SW 1271 (cell line): ENCODE data around the gene ATP2B2.

Source experiments
- DNase-seq, 2 experiments: peaks; one replicate each; lab custom pipeline; 2025; lab: John Stamatoyannopoulos, UW

The ATP2B2 gene

DNA sequence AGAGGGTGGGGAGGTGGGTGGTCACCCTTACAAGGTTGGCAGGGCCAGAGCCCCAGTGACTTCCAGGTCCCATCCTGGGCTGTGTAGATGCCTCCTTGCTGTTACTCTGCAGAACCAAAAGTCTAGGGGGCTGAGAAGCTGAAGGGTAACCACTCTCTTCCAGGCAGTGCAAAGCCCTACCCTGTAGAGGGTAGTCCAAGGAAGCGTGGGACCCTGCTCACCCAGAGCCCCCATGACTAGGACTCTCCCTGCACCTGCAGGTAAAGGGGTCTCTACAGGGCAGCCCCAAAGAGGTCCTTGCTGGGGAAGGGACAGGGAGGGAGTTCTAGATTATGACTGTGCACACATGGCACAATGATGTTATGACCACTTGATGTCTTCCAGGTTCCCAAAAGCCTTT, 226.9 kb downstream of the ATP2B2 start:
- no peak for DNase-seq

DNA sequence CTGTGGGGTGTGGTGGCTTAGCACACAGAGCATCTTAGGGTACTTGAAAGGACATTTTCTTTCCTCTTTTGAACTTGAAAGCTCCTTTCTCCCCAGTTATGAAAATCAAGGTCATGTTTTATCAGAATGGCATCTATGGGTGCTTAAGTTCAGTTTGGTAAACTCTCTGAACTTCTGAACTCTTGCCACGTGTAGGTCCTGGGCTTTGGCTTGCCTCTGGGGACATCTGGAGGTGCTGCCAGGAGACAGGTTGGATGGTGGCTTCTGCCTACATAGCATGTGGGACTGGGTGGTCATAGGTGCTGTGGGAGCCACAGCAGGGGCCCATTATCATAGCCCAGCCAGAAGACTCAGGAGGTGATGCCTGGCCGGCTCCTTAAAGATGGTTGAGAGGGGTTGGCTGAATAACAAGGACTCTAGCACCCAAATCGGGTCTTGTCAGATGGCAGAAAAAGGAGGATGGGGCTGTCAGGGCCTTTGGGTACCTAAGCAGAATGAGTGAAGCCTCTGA, 228.2 kb downstream of the ATP2B2 start:
- DNase-seq = no peak

- no peak for DNase-seq
Measured at GRCh38 chr3:10274601-10275000, 230.8 kb downstream of the ATP2B2 start.
